Bronchial epithelial cell (primary cell): ENCODE data around the gene ZNF79. TPM values are rescaled to one million over a fixed set of nuclear protein-coding genes. Genes with fewer than 3 reads are reported as not detected.

Source experiments
- DNase-seq: peaks from one replicate; pipeline ENCODE4 v3.0.0-alpha.2; 2010; ENCODE audit warnings: low read depth
- FAIRE-seq: peaks from 2 replicates; lab custom pipeline; 2011; peaks lifted over from hg19 to GRCh38; lab: Jason Lieb, UNC
- H3K27me3 ChIP-seq: 2 replicates; pipeline ENCODE4 v1.5.1; 2011; ENCODE audit warnings: low read length; ENCODE audit not compliant: control insufficient read depth, insufficient read depth
- H3K36me3 ChIP-seq: 2 replicates; pipeline ENCODE4 v1.5.1; 2011; ENCODE audit warnings: low read length; ENCODE audit not compliant: control insufficient read depth, insufficient read depth
- H3K4me3 ChIP-seq: 2 replicates; pipeline ENCODE4 v1.5.1; 2011; ENCODE audit warnings: mild to moderate bottlenecking, low read depth, low read length, control low read depth
- total RNA-seq: library from RNA; depleted of rRNA; stranded (reverse); fragments of >200 nt; gene quantifications from 2 replicates; pipeline ENCODE4 v1.2.1, GENCODE V29; 2014
- TF ChIP-seq, protein P1 (sequence below): IDR thresholded peaks from 2 replicates; pipeline ENCODE4 v1.5.1; 2011; ENCODE audit warnings: mild to moderate bottlenecking, moderate library complexity, low read length, control low read depth, inconsistent platforms; ENCODE audit not compliant: insufficient read depth, severe bottlenecking

Gene ZNF79
- total RNA-seq, 1 donor from 2014 or later, result 14.0 TPM

DNA sequence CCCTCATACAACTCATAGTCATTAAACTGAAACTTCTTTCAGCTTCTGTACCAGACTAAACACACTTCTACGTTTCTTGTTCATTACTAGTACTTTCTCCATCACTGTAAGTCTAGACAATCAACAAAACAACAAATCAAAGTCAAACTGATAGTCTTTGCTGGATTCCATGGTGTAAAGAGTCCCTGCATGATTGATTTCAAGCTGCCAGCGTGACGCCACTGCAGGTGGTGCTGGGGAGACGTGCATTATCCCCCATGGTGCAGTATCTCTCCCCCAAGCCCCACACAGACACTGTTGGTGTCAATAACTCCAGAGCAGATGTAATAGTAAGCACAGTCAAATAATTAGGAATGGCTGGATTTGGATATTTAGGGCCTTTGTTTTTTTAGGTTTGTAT lies 37.9 kb upstream of the ZNF79 start:
- no peaks in the 10 kb centered on the region for H3K36me3 ChIP-seq
- no peak for FAIRE-seq
- no peak overlapping the region for H3K4me3 ChIP-seq
- H3K27me3 ChIP-seq, result no peaks in the 10 kb centered on the region
- DNase-seq, result no peak
- TF ChIP-seq, protein P1, sequence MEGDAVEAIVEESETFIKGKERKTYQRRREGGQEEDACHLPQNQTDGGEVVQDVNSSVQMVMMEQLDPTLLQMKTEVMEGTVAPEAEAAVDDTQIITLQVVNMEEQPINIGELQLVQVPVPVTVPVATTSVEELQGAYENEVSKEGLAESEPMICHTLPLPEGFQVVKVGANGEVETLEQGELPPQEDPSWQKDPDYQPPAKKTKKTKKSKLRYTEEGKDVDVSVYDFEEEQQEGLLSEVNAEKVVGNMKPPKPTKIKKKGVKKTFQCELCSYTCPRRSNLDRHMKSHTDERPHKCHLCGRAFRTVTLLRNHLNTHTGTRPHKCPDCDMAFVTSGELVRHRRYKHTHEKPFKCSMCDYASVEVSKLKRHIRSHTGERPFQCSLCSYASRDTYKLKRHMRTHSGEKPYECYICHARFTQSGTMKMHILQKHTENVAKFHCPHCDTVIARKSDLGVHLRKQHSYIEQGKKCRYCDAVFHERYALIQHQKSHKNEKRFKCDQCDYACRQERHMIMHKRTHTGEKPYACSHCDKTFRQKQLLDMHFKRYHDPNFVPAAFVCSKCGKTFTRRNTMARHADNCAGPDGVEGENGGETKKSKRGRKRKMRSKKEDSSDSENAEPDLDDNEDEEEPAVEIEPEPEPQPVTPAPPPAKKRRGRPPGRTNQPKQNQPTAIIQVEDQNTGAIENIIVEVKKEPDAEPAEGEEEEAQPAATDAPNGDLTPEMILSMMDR, result no peak

DNA sequence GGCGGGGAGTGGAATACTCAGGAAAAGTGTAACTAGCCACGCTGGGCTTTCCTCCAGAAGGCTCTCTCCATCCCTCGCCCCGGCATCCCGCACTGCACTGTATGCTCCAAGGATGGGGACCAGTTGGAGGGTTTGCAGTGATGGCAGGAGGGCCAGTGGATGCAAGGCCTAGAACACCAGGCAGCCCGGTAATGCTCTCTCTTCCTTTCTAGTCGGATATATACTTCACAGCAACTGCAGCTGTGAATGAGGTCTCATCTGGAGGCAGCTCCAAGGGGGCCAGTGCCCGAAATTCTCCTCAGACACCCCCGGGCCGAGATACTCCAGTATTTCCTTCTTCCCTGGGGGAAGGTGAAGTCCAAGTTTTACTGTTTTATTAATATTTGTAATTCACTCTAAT lies 37.2 kb upstream of the ZNF79 start:
- Histone ChIP-seq H3K27me3 (no peaks in the 10 kb centered on the region), H3K36me3 (no peaks in the 10 kb centered on the region), H3K4me3 (no peak overlapping the region)
- FAIRE-seq (no peak), DNase-seq (no peak)
- TF ChIP-seq, protein P1, result no peak

DNA sequence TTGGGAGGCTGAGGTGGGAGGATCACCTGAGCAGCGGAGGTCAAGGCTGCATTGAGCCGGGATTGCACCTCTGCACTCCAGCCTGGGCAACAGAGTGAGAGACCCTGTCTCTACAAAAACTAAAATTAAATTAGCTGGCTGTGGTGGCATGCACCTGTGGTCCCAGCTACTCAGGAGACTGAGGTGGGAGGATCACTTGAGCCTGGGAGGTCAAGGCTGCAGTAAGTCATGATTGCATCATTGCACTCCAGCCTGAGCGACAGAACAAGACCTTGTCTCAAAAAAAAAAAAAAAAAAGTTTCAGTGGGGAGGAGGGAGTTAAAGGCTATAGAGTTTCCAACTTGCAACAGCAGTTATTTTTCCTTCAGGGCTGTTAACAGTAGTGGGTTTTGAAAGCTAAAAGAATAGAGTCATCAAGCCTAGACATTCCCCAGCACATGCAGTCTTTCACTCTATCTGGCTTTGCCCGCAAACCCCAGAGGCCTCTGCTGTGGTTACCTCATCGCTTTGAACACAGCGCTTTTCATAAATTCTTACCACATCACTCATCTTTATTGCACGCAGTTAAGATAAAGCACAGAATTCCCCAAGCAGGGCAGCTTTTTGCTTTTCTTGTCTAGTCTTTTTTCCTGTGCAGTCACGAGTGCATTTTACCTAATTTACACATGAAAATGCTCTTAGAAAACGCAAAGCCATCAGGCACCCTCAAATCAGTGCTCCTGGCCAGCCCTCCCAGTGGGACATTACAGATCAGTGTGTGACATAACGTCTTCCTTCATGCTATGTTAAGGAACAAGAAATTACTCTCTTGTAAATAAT lies 35.9 kb upstream of the ZNF79 start:
- TF ChIP-seq, protein P1, result no peak
- Histone ChIP-seq H3K4me3 (no peak overlapping the region), H3K27me3 (no peaks in the 10 kb centered on the region), H3K36me3 (no peaks in the 10 kb centered on the region)
- DNase-seq (peak; percentile 96), FAIRE-seq (no peak)

DNA sequence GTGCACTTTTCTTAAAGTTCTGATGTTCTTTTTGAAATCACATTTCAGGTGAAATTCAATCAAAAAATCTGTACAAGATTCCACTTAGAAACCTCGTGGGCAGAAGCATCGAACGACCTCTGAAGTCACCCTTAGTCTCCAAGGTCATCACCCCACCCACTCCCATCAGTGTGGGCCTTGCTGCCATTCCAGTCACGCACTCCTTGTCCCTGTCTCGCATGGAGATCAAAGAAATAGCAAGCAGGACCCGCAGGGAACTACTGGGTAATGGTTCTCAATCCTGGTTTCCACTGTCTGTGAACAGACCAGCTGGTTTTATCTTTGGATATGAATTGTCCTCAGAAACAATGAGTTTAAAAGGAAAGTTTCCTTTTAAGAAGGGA lies 35.3 kb upstream of the ZNF79 start:
- FAIRE-seq, result no peak
- no peak for DNase-seq
- Histone ChIP-seq H3K27me3 (no peaks in the 10 kb centered on the region), H3K36me3 (no peaks in the 10 kb centered on the region), H3K4me3 (no peak overlapping the region)
- TF ChIP-seq, protein P1, result no peak

DNA sequence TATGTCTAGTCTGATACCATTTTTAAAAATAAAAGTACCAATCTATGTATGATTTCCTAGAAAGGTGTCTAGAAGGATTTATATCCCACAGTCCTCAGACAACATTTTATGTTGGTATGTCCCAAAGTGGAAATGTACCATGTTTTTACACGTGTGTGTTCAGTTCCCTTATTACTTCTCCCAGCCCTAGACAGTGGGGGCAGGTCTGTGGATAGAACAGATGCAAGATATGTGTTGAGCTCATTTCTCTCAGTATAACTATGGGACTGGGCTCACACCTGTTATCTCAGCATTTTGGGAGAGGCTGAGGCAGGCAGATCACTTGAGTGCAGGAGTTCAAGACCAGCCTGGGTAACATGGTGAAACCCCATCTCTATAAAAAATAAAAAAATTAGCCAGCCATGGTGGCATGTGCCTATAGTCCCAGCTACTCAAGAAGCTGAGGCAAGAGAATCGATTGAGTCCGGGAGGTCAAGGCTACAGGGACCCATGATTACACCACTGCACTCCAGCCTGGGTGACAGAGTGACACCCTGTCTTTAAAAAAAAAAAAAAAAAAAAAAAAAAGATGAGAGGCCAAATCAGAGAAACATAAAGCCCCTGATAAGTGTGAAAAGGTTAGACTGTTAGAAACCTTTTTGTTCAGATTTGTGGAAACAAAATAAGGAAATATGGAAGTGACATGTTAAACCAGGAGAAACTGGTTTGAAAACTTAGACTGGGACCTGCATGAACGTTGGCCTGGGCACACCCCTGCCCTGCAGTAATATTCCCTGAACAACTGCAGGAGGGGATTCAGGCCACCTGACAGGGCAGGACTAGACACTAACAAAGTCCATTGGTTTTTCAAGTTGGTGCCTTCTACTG lies 34.6 kb upstream of the ZNF79 start:
- Histone ChIP-seq H3K27me3 (no peaks in the 10 kb centered on the region), H3K36me3 (no peaks in the 10 kb centered on the region), H3K4me3 (no peak overlapping the region)
- no peak for FAIRE-seq
- TF ChIP-seq, protein P1, result no peak
- DNase-seq, result no peak
